ENCODE measurements around the gene DLGAP4. TPM values are rescaled to one million over a fixed set of nuclear protein-coding genes. Genes with fewer than 3 reads are reported as not detected.

DLGAP4 gene
- total and polyA plus RNA-seq, 2 of the 8 experiments (the other 6 are each of a cell fraction or from before 2014, with no cell fraction given) = 41.2 to 57.2 TPM

DNA sequence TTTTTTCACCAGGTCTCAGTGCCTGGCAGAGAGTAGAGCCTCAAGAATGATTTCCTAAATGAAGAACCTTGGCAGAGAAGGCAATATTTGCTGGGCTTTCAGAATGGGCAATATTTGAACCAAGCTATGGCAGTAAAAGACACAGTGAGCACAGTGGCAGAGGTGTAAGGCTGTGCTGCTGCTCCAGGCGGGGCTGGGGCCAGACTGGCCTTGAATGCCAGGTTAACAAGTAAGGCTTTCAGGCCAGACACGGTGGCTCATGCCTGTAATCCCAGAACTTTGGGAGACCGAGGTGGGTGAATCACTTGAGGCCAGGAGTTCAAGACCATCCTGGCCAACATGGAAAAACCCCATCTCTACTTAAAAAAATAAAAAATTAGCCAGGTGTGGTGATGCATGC, 226.7 kb downstream of the DLGAP4 start:
- FAIRE-seq = no peak
- CTCF ChIA-PET (ENCODE audit: partially characterized antibody) = interaction anchor here (0.6 to 1.9 kb wide), 4 partner anchors 10 to 73 kb away, joined by 3 to 8 read pairs (median 4); partner anchors contain the start of gene RAB5IF
- TF ChIP-seq ZNF274 (IDR thresholded peaks at IDR 0.05; ENCODE audit: borderline replicate concordance, extremely low read depth, low read length) (no peak), EGR1 (IDR thresholded peaks at IDR 0.05; ENCODE audit: borderline replicate concordance, low read depth, low read length) (no peak), SP1 (IDR thresholded peaks at IDR 0.05; ENCODE audit: low read depth, low read length) (no peak), NRF1 (IDR thresholded peaks at IDR 0.05; ENCODE audit: low read depth, low read length) (no peak), BACH1 (IDR thresholded peaks at IDR 0.05; ENCODE audit: low read length) (no peak), HDAC2 (IDR thresholded peaks at IDR 0.05; ENCODE audit: borderline replicate concordance in 1 of 2, low read depth in 2 of 2, low read length in 2 of 2) (no peak)

More for the DNA sequence above, 226.7 kb downstream of the DLGAP4 start:
- DNase-seq (ENCODE audit: low read depth in 1 of 2, low spot score in 2 of 2) = no peak
- no peak overlapping the region for H2AFZ ChIP-seq (ENCODE audit: low read length)
- no peak overlapping the region for H3K4me3 ChIP-seq (ENCODE audit: extremely low read depth in 1 of 4, insufficient read depth in 2 of 4, low read depth in 3 of 4, low read length in 4 of 4)
- no peak overlapping the region for H3K4ac ChIP-seq (replicated peaks; ENCODE audit: insufficient read length, low read depth, low read length)
- no peaks in the 10 kb centered on the region for H3K4me1 ChIP-seq (replicated peaks in 1 of 4; ENCODE audit: control insufficient read depth in 3 of 4, insufficient read depth in 4 of 4, low read length in 3 of 4)
- H3K36me3 ChIP-seq (ENCODE audit: control insufficient read depth in 2 of 4, insufficient read depth in 4 of 4, low read length in 3 of 4) = peaks cover 0 to under 1% (median 0%) of the 10 kb centered on the region in 4 experiments; a peak in 1 of 8 replicates
- H2BK15ac ChIP-seq (ENCODE audit: low read length) = no peak overlapping the region
- no peak overlapping the region for H3K23ac ChIP-seq (ENCODE audit: insufficient read length)
- H2BK5ac ChIP-seq (ENCODE audit: low read depth, low read length) = no peak overlapping the region
- 86% methylated on average over 3 of the region's 3 CpGs; no CpG with 5 or more reads in 1 of the 2 experiments for WGBS, 2 experiments (ENCODE audit: extremely low coverage in 1 of 2, insufficient coverage in 1 of 2, insufficient read length in 1 of 2, insufficient replicate concordance in 2 of 2, low coverage in 1 of 2, low lambda C conversion rate in 2 of 2, missing lambda C conversion rate in 1 of 2)
- H3K56ac ChIP-seq (replicated peaks; ENCODE audit: insufficient read length, low read depth, low read length) = no peak overlapping the region
- no peak overlapping the region for H3K4me2 ChIP-seq (ENCODE audit: insufficient read depth in 1 of 2, low read depth in 2 of 2, low read length in 2 of 2)
- no peak overlapping the region for H3K9ac ChIP-seq (replicated peaks in 1 of 4; ENCODE audit: extremely low read depth in 1 of 4, low read depth in 3 of 4, low read length in 3 of 4)
- no peak overlapping the region for H2AK5ac ChIP-seq (ENCODE audit: low read depth, low read length)
- peaks cover 7 to 12% of the 10 kb centered on the region in 2 experiments for H4K20me1 ChIP-seq (replicated peaks in 1 of 2; ENCODE audit: control insufficient read depth in 1 of 2, insufficient read depth in 2 of 2, low read length in 2 of 2)
- POLR2A ChIA-PET (ENCODE audit: partially characterized antibody) = no interaction called here
- no peaks in the 10 kb centered on the region for H3K27me3 ChIP-seq (replicated peaks in 1 of 4; ENCODE audit: control insufficient read depth in 3 of 4, extremely low read depth in 1 of 4, insufficient read depth in 3 of 4, low read length in 3 of 4)
- no peak overlapping the region for H2BK12ac ChIP-seq (ENCODE audit: low read depth, low read length)
- no peaks in the 10 kb centered on the region for H3K9me3 ChIP-seq (ENCODE audit: insufficient read depth in 2 of 2, low read depth in 1 of 2, low read length in 1 of 2)
- H3K79me2 ChIP-seq (ENCODE audit: control insufficient read depth in 1 of 2, insufficient read depth in 2 of 2, low read length in 2 of 2) = no peaks in the 10 kb centered on the region
- H4K8ac ChIP-seq (ENCODE audit: extremely low read depth, insufficient read depth, low read length) = no peak overlapping the region
- H4K91ac ChIP-seq (replicated peaks; ENCODE audit: insufficient read length, low read length) = no peak overlapping the region
- no peaks in the 10 kb centered on the region for H3K23me2 ChIP-seq (ENCODE audit: low read depth, low read length)
- H3K79me1 ChIP-seq (ENCODE audit: low read depth, low read length) = no peaks in the 10 kb centered on the region; the same call in 1 of the 2 replicates
- H3K14ac ChIP-seq (ENCODE audit: insufficient read length) = no peak overlapping the region
- H3K18ac ChIP-seq (ENCODE audit: extremely low read depth, low read length) = no peak overlapping the region
- H3K27ac ChIP-seq (ENCODE audit: low read depth, low read length) = no peak overlapping the region
- no peak overlapping the region for H2BK20ac ChIP-seq (ENCODE audit: low read length)
- H4K5ac ChIP-seq (ENCODE audit: insufficient read length, low read depth, low read length) = no peak overlapping the region
- no peak overlapping the region for H2BK120ac ChIP-seq (replicated peaks; ENCODE audit: low read depth, low read length)

Data from H1 (cell line).